A549 (cell line): ENCODE measurements around the gene HJV.

Experiments used
- NR3C1 ChIP-seq: fragments of >200 bp; sonication (Bioruptor Twin); formaldehyde crosslinking; IDR thresholded peaks from 3 replicates; pipeline ENCODE4 v1.6.1; 2017
- POLR2A ChIP-seq: IDR thresholded peaks from 2 replicates; pipeline ENCODE4 v1.6.1; 2012; ENCODE audit warnings: mild to moderate bottlenecking, low read length
- RAD21 ChIP-seq, 2 experiments: fragments of >200 bp in 1 of 2; sonication (Bioruptor Twin) in 1 of 2; formaldehyde crosslinking in 1 of 2; IDR thresholded peaks in 1 of 2; conservative IDR thresholded peaks in 1 of 2; 2 replicates in 1 of 2; 3 replicates in 1 of 2; pipeline ENCODE4 v1.6.1; 2012 to 2018; ENCODE audit warnings: inconsistent platforms in 1 of 2
- REST ChIP-seq: fragments of 200-600 bp; sonication (generic); IDR thresholded peaks from 2 replicates; pipeline ENCODE4 v1.6.1; 2016; ENCODE audit warnings: antibody characterized with exemption, mild to moderate bottlenecking, moderate library complexity
- RFX5 ChIP-seq: fragments of 450-650 bp; IDR thresholded peaks from 2 replicates; pipeline ENCODE4 v1.7.1; 2014; ENCODE audit warnings: antibody characterized with exemption, mild to moderate bottlenecking, moderate library complexity
- USF2 ChIP-seq: fragments of 450-650 bp; IDR thresholded peaks from 2 replicates; pipeline ENCODE4 v1.6.1; 2014; ENCODE audit warnings: antibody characterized with exemption
- ZFP36 ChIP-seq: fragments of 450-650 bp; IDR thresholded peaks from 2 replicates; pipeline ENCODE4 v1.6.1; 2014; ENCODE audit warnings: borderline replicate concordance; ENCODE audit not compliant: partially characterized antibody
- TF ChIP-seq, protein P1 (sequence below): fragments of >200 bp; sonication (Bioruptor Twin); formaldehyde crosslinking; IDR thresholded peaks from 3 replicates; pipeline ENCODE4 v1.5.1; 2016

DNA sequence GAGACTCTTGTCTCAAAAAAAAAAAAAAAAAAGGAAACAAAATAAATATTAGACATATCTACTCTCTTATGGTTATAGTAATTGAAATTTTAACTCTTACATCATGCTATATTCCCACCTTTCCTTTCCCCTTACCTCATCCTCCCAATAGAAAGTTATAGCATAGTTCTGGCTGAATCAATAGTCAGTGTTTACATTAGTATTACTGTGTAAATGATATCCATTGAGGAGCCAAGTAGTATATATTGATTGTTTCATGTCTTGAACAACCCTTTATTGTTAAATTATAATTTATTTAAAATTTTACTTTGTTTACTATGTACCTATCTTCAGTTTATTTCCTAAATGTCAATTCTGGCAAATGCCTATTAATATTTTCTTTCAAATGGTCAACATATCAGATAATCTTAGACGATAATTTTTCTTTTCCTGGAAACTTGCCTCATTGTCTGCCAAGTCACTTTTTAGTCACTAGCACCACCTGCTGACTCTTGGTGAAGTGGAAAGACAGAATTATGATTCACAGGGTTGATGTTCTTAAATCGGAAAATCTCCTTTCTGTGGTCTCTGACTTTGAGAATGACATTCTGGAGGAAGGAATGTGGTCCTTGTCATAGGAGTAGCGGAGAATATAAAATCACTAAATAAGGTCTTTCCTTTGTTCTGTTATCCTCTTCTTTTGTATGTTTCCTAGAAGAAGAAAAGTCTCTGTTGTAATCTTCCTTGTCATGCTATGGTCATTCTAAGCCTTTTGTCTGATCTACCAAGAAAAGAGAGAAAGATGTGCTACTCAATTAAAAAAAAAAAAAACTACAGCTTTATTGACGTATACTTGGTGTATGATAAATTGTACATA, 8.6 kb downstream of the HJV start:
- TF ChIP-seq REST (no peak), ZFP36 (no peak), RAD21 (conservative IDR thresholded peaks at IDR 0.05 in 1 of 2, IDR thresholded peaks at IDR 0.05 in 1 of 2) (peak; percentile 93 to 96), POLR2A (no peak), RFX5 (no peak), USF2 (no peak), NR3C1 (no peak)
- TF ChIP-seq, protein P1, sequence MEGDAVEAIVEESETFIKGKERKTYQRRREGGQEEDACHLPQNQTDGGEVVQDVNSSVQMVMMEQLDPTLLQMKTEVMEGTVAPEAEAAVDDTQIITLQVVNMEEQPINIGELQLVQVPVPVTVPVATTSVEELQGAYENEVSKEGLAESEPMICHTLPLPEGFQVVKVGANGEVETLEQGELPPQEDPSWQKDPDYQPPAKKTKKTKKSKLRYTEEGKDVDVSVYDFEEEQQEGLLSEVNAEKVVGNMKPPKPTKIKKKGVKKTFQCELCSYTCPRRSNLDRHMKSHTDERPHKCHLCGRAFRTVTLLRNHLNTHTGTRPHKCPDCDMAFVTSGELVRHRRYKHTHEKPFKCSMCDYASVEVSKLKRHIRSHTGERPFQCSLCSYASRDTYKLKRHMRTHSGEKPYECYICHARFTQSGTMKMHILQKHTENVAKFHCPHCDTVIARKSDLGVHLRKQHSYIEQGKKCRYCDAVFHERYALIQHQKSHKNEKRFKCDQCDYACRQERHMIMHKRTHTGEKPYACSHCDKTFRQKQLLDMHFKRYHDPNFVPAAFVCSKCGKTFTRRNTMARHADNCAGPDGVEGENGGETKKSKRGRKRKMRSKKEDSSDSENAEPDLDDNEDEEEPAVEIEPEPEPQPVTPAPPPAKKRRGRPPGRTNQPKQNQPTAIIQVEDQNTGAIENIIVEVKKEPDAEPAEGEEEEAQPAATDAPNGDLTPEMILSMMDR, result peak; percentile 96
